Muscle layer of colon (tissue), 2 donors: ENCODE results near the gene AOPEP.
"Not testable (repeated sequence)": the region's sequence is repeated elsewhere in the genome, so short reads cannot be mapped to it uniquely, and the experiment has no call there.

Experiments
- H3K27ac ChIP-seq: one replicate; pipeline ENCODE4 v1.7.0; 2013; ENCODE audit warnings: low read depth, mild to moderate bottlenecking, low read length, moderate library complexity
- H3K27me3 ChIP-seq, 2 donors: one replicate each; pipeline ENCODE4 v1.7.0; 2013; ENCODE audit warnings: low read length in 2 of 2, mild to moderate bottlenecking in 2 of 2; ENCODE audit not compliant: insufficient read depth in 2 of 2, control insufficient read depth in 1 of 2
- H3K36me3 ChIP-seq: one replicate; pipeline ENCODE4 v1.7.0; 2013; ENCODE audit warnings: mild to moderate bottlenecking, low read length; ENCODE audit not compliant: insufficient read depth
- H3K4me1 ChIP-seq: one replicate; pipeline ENCODE4 v1.7.0; 2013; ENCODE audit warnings: mild to moderate bottlenecking, low read length; ENCODE audit not compliant: insufficient read depth
- H3K4me3 ChIP-seq, 2 donors: one replicate each; pipeline ENCODE4 v1.7.0; 2013; ENCODE audit warnings: low read length in 2 of 2, low read depth in 1 of 2, mild to moderate bottlenecking in 1 of 2, moderate library complexity in 1 of 2
- H3K9ac ChIP-seq: one replicate; pipeline ENCODE4 v1.7.0; 2013; ENCODE audit warnings: low read length
- H3K9me3 ChIP-seq: one replicate; pipeline ENCODE4 v1.7.0; 2013; ENCODE audit warnings: mild to moderate bottlenecking, low read length
- donor health status: abdominal sarcoma.
- donor health status: Adenocarcinoma of cecum.

The AOPEP gene

DNA sequence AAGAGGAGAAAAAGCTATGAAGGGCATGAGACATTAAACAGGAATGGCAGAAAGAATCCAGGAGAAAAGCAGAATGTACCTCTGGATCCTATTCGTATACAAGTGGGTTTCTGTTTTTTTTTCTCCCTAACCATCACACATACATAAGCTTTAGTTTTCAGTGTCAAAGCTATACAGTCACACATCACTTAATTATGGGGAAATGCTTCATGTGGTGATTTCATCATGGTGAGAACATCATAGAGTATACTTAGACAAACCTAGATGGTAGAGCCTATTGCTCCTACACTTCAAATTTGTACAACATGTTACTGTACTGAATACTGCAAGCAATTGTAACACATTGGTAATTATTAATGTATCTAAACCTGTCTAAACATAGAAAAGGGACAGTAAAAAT, 290.6 kb downstream of the AOPEP start:
- Histone ChIP-seq H3K27ac (peak overlapping the region; percentile 56), H3K4me3 (no peak overlapping the region), H3K9me3 (no peaks in the 10 kb centered on the region), H3K36me3 (peaks cover 45% of the 10 kb centered on the region), H3K9ac (no peak overlapping the region), H3K27me3 (no peaks in the 10 kb centered on the region), H3K4me1 (peaks cover 84% of the 10 kb centered on the region)

DNA sequence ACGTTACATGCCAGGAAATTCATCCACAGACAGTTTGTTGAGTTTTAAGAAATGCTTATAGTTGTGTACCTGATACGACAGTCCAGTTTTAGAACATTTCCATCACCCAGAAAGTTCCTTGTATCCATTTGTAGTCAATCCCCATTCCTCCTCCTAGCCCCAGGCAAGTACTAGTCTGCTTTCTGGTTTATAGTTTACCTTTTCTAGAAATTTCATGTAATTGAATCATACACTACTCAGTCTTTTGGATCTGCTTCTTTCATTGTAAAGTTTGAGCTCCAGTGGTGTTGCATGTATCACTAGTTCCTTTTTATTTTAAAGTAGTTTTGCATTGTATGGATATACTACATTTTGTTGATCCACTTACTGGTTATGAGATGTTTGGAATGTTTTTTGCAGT, 291.2 kb downstream of the AOPEP start:
- Histone ChIP-seq H3K9ac (no peak overlapping the region), H3K36me3 (peaks cover 46% of the 10 kb centered on the region), H3K9me3 (no peaks in the 10 kb centered on the region), H3K27ac (peak overlapping the region; percentile 56), H3K4me3 (no peak overlapping the region), H3K4me1 (peaks cover 81% of the 10 kb centered on the region), H3K27me3 (no peaks in the 10 kb centered on the region)

DNA sequence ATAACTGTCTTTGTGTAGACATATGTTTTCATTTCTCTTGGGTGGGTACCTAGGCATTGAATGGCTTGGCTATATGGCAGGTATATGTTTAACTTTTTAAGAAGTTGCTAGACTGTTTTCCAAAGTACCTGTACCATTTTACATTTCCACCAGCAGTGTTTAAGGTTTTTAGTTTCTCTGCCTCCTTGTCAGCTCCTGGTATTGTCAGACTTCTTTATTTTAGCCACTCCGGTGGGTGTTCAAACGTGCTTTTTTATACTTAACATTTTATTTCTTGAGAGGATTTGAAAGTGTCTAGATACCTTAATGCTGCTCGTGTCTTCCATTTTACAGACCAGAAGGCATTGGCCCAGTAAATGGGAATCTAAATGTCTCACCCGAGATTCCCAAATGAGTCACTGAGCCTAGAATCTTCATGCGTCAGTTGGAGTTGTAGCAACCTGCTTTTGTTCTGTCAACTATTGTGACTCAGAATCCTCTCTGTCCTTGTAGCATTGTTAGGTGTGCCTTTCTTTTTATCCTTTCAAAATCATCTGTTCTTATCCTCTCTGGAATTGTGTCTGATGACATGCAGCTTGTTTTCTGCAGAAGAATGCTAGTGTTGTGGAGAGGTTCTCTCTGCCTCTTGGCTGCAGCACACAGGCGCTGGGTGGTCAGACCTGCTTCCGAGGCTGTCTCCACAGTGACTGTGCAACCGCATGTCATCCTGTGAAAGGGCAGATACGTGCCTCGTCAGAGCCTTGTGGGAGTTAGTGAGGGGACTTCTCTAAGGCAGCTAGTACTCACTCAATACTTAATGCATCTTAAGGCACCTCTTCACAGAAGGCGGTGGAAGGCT, 291.8 kb downstream of the AOPEP start:
- Histone ChIP-seq H3K27me3 (no peaks in the 10 kb centered on the region), H3K4me3 (peak overlapping the region in 1 of 2 donors; percentile 44), H3K4me1 (peaks cover 84% of the 10 kb centered on the region), H3K9me3 (no peaks in the 10 kb centered on the region), H3K27ac (peak overlapping the region; percentile 56), H3K36me3 (peaks cover 49% of the 10 kb centered on the region), H3K9ac (peak overlapping the region; percentile 19)

DNA sequence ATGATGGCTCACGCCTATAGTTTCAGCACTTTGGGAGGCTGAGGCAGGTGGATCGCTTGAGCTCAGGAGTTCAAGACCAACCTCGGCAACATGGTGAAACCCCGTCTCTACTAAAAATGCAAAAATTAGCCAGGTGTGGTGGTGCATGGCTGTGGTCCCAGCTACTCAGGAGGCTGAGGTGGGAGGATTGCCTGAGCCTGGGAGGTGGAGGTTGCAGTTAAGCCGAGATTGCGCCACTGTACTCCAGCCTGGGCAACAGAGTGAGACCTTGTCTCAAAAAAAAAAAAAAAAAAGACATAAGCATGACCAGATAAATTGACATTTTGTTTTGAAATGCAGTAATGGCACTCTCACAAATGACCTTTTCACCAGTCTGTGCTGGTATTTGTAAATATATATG, 294.1 kb downstream of the AOPEP start:
- not testable (repeated sequence) for H3K9me3 ChIP-seq, H3K9ac ChIP-seq, H3K4me3 ChIP-seq, H3K27me3 ChIP-seq, H3K27ac ChIP-seq
- H3K36me3 ChIP-seq, result peaks cover 45% of the 10 kb centered on the region
- peaks cover 91% of the 10 kb centered on the region for H3K4me1 ChIP-seq

DNA sequence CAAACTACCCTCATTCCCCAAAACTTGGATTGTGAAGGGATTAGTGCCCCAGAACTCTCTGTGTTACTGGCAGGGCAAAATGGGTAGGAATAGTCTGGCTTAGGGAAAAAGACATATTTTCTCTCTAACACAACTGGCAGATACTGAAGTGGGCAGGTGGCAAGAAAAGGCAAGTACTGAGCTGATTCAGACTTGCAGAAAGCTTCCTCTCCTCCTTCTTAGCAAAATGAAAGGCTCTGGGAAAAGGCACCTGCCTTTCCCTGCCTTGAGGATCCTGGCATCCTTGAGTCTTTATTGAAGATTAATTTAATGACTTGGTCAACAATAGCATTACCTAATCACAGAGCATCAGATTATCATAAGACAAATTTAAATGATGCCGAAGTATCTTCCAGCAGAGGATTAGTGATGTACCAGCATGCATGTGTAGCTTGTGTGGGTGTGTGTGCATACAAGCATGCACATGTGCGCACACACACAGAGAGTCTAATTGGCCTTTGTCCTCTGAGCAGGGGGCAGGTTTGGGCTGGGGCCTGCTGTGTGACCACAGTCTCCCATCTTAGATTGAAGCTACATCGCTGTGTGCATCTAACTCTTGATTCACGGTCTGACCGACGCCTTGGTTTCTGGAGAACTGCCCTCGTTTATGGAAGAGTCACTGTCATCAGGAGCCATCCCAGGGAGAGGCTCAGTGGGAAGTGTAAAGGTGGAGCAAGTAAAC, 294.8 kb downstream of the AOPEP start:
- H3K36me3 ChIP-seq, result peaks cover 43% of the 10 kb centered on the region
- H3K4me3 ChIP-seq, result peak overlapping the region in 1 of 2 donors; percentile 21
- H3K9me3 ChIP-seq, result no peaks in the 10 kb centered on the region
- H3K4me1 ChIP-seq, result peaks cover 95% of the 10 kb centered on the region
- no peak overlapping the region for H3K9ac ChIP-seq
- H3K27ac ChIP-seq, result peak overlapping the region; percentile 45
- H3K27me3 ChIP-seq, result no peaks in the 10 kb centered on the region

DNA sequence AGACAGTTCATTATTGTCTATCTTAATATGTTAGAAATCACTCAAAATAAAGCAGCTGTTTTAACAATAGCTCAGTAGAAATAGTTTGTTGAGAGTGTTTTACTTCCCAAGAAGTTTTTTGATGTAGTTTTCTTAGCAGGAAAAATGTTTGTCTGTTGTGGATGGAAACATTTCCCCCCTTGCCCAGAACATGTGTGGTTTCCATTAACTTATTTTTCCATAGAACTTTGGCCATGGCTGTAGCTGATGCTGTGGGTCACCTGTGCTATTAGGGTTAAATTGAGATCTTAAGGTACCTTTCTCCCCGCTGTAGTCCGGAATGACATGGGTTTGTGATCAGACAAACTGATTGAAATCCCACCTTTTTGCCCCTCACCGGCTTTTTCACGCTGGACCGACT, 296.2 kb downstream of the AOPEP start:
- Histone ChIP-seq H3K4me1 (peaks cover 93% of the 10 kb centered on the region), H3K27me3 (no peaks in the 10 kb centered on the region), H3K4me3 (no peak overlapping the region), H3K27ac (peak overlapping the region; percentile 89), H3K9ac (no peak overlapping the region), H3K9me3 (no peaks in the 10 kb centered on the region), H3K36me3 (peaks cover 32% of the 10 kb centered on the region)

DNA sequence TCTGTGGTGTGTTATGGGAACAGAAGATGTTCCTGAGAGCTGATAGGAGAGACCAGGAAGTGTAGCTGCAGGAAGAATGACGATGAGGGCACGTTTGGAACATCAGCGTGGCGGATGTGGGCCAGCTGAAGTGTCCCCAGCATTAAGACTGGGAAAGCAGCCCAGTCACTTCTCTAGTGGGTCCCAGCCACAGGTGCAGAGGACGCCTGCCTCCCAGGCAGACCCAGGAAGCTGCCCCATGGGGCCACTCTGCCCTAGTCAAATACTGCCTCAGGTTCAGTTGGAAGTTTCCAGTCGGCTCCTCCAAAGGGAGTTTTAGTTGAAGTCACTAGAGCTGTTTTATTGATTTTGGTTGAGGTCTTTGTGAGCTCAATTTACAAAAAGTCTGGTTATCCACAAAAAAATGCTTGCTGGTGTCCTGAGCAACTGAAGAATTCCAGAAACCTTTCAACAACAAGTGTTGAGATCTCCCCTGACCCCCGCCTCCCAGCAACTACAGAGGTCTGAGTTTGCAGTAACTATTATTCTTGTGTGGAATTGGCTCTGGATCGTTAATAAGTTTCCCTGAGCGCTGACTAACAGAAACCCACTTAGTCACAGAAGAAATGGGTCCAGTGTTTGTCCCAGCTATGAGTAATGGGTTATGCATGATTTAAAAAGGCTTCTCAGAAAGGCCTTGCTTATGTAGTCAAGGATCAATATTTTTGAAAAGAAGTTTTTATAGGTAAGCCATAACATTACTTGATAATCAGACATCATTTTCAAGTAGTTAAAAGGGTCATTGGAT, 296.9 kb downstream of the AOPEP start:
- H3K9ac ChIP-seq, result peak overlapping the region; percentile 28
- H3K4me3 ChIP-seq, result peak overlapping the region in 1 of 2 donors; percentile 15
- peak overlapping the region; percentile 89 for H3K27ac ChIP-seq
- H3K36me3 ChIP-seq, result peaks cover 36% of the 10 kb centered on the region
- H3K9me3 ChIP-seq, result no peaks in the 10 kb centered on the region
- peaks cover 93% of the 10 kb centered on the region for H3K4me1 ChIP-seq
- H3K27me3 ChIP-seq, result no peaks in the 10 kb centered on the region

DNA sequence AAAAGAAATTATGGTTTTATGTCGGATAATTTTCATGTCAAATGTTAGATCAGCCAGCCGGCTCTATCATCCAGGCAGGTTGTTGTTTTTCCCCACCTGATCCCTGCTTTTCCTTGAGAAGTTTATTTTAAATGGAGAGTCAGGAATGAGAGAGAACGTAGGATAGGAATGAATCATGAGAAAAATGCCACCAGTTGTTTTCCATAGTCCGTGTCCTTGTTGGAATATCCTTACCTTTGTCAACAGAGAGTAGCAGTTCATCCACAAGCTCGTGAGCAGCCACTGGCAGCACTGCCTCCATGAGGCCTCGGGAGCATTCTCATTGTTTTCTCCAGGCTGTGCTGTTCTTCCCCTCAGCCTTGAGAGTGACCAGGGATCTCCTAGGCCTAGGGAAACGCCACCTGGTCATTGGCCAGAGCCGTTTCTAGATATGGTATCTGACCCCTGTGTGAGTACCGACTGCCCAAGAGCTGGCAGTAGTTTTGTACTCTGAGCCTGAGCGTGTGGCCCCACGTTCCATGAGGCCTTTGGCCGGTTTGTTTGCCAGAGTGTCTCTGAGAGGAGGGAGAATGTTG, 297.7 kb downstream of the AOPEP start:
- H3K4me1 ChIP-seq, result peaks cover 93% of the 10 kb centered on the region
- H3K4me3 ChIP-seq, result peak overlapping the region in 1 of 2 donors; percentile 15
- peak overlapping the region; percentile 2 for H3K9ac ChIP-seq
- H3K27me3 ChIP-seq, result no peaks in the 10 kb centered on the region
- no peaks in the 10 kb centered on the region for H3K9me3 ChIP-seq
- peak overlapping the region; percentile 89 for H3K27ac ChIP-seq
- H3K36me3 ChIP-seq, result peaks cover 39% of the 10 kb centered on the region

DNA sequence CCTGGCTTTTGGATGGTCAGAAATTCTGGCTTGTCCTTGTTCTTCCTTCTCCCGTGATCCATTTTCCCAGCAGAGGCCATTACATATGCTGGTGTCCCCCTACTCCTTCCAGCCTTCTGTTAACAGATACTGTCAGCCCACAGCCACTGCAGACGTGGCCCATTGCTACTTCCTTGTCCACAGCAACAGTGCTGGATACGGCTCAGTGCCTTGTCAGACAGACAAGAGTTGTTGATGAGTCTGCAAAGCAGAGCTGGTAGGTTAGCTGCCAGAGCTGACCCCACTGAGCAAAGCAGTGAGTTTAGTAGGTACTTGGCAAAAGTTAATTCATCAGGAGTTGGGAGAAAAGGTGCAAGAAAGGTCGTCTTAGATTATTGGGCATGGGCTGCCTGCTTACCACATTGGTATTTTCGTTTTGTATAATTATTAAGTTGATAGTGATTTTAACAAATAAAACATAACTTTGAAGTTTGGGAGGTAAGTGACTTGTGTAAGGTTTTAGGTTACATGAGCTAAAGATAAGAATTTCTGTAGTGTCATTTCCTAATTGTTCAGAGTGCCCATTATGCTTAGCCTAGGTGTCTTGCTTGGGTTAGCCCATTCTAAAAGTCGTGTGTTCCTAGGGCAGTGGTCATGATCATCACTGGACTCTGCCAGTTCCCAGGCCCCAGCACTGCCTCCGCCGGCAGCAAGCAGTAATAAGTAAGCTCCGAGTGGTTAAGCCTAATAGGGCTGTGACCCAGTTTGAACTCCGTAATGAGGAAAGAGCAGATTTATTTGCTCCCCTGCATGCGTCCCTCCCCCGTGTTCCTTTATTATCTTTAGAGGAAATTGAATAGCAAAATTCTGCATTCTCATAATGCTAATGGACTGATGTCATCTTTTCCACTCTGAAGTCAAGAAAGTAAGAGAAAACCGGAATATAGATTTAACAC, 299.0 kb downstream of the AOPEP start:
- peaks cover 93% of the 10 kb centered on the region for H3K4me1 ChIP-seq
- no peaks in the 10 kb centered on the region for H3K27me3 ChIP-seq
- H3K27ac ChIP-seq, result peak overlapping the region; percentile 89
- peak overlapping the region; percentile 42 for H3K9ac ChIP-seq
- no peaks in the 10 kb centered on the region for H3K9me3 ChIP-seq
- H3K36me3 ChIP-seq, result peaks cover 34% of the 10 kb centered on the region
- peak overlapping the region in 1 of 2 donors; percentile 47 for H3K4me3 ChIP-seq

DNA sequence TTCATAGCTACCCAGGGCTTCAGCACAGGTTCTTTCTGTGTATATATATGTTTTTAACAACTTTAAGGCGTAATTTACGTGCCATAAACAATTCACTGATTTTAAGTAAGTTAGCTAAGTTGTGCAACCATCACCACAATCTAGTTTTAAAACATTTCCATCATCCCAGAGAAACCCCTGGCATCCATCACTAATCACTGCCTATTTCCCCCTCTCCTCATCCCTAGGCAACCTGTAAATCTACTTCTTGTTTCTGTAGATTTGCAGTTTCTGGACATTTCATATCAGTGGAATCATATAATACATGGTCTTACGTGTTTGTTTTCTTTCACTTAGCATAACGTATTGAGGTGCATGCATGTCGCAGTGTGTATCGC, 299.6 kb downstream of the AOPEP start:
- no peaks in the 10 kb centered on the region for H3K27me3 ChIP-seq
- peaks cover 36% of the 10 kb centered on the region for H3K36me3 ChIP-seq
- peak overlapping the region; percentile 89 for H3K27ac ChIP-seq
- no peak overlapping the region for H3K9ac ChIP-seq
- peaks cover 93% of the 10 kb centered on the region for H3K4me1 ChIP-seq
- no peaks in the 10 kb centered on the region for H3K9me3 ChIP-seq
- H3K4me3 ChIP-seq, result peak overlapping the region in 1 of 2 donors; percentile 47
